ENCODE data around the gene CSNK2A1.

The CSNK2A1 gene

GRCh38 chr20:445514-446336, 97.9 kb downstream of the CSNK2A1 start:
- H3K4me3 ChIP-seq (replicated peaks; ENCODE audit: insufficient read depth, low read length): no peak overlapping the region
- H3K27me3 ChIP-seq (ENCODE audit: insufficient read depth, poor library complexity, severe bottlenecking): no peaks in the 10 kb centered on the region
- H3K27ac ChIP-seq (replicated peaks): no peak overlapping the region
- DNase-seq (ENCODE audit: low read depth in 1 of 2, low spot score in 1 of 2): no peak
- no peak for TF ChIP-seq REST (IDR thresholded peaks at IDR 0.05; ENCODE audit: insufficient replicate concordance, low read depth)
- TF ChIP-seq CTCF (IDR thresholded peaks at IDR 0.05; ENCODE audit: insufficient read depth, low read length): no peak
- TF ChIP-seq GABPA (IDR thresholded peaks at IDR 0.05; ENCODE audit: low read depth): no peak
- no peak for TF ChIP-seq POLR2AphosphoS5 (IDR thresholded peaks at IDR 0.05; ENCODE audit: low read depth)
- TF ChIP-seq SPI1 (IDR thresholded peaks at IDR 0.05; ENCODE audit: borderline replicate concordance, low read depth): no peak

- TF ChIP-seq REST (IDR thresholded peaks at IDR 0.05; ENCODE audit: insufficient replicate concordance, low read depth): no peak
- no peak for TF ChIP-seq GABPA (IDR thresholded peaks at IDR 0.05; ENCODE audit: low read depth)
- no peak for TF ChIP-seq POLR2AphosphoS5 (IDR thresholded peaks at IDR 0.05; ENCODE audit: low read depth)
- no peak for TF ChIP-seq CTCF (IDR thresholded peaks at IDR 0.05; ENCODE audit: insufficient read depth, low read length)
- TF ChIP-seq SPI1 (IDR thresholded peaks at IDR 0.05; ENCODE audit: borderline replicate concordance, low read depth): no peak
- Histone ChIP-seq H3K27me3 (ENCODE audit: insufficient read depth, poor library complexity, severe bottlenecking) (no peaks in the 10 kb centered on the region), H3K27ac (replicated peaks) (no peak overlapping the region), H3K4me3 (replicated peaks; ENCODE audit: insufficient read depth, low read length) (no peak overlapping the region)
- DNase-seq (ENCODE audit: low read depth in 1 of 2, low spot score in 1 of 2): no peak
Measured at GRCh38 chr20:444862-445426, 98.6 kb downstream of the CSNK2A1 start.

- TF ChIP-seq SPI1 (IDR thresholded peaks at IDR 0.05; ENCODE audit: borderline replicate concordance, low read depth) (no peak), REST (IDR thresholded peaks at IDR 0.05; ENCODE audit: insufficient replicate concordance, low read depth) (no peak), POLR2AphosphoS5 (IDR thresholded peaks at IDR 0.05; ENCODE audit: low read depth) (no peak), GABPA (IDR thresholded peaks at IDR 0.05; ENCODE audit: low read depth) (no peak)
- DNase-seq (ENCODE audit: low read depth in 1 of 2, low spot score in 1 of 2): no peak
- H3K27me3 ChIP-seq (ENCODE audit: insufficient read depth, poor library complexity, severe bottlenecking): no peaks in the 10 kb centered on the region
- H3K27ac ChIP-seq (replicated peaks): no peak overlapping the region
- no peak overlapping the region for H3K4me3 ChIP-seq (replicated peaks; ENCODE audit: insufficient read depth, low read length)
Measured at GRCh38 chr20:444117-444516, 99.5 kb downstream of the CSNK2A1 start.
